Measurements from ENCODE around the gene CADM1. TPM values are rescaled to one million over a fixed set of nuclear protein-coding genes. Genes with fewer than 3 reads are reported as not detected.

The CADM1 gene
- total and polyA plus RNA-seq, 2 experiments from 2014 or later, result 16.5 to 18.0 TPM

DNA sequence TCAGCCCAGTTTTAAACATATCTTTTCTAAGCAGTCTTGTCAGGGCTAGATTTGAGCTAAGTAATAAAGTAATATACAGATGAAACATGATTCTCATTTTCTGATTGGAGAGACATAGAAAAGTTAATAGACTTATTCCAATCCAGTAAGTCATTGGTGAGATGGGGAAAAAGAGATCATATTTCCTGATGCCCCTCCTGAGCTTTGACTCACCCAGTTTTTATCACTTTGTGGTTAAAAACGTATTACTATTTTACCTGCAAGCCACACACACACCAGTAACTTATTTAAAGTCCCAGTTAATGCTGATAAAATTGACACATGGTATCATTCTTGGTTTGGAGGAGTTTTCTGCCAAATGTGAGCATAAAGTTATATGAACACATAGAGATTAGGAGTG lies 306.8 kb downstream of the CADM1 start (continued):
- TF ChIP-seq JUNB (IDR thresholded peaks at IDR 0.05; ENCODE audit: unreplicated experiment), result no peak
- no peak for TF ChIP-seq CREB1 (CRISPR knock-in tag; IDR thresholded peaks at IDR 0.05; ENCODE audit: low read depth)
- no peak for TF ChIP-seq POLR2AphosphoS5 (IDR thresholded peaks at IDR 0.05; ENCODE audit: low read depth)

DNA sequence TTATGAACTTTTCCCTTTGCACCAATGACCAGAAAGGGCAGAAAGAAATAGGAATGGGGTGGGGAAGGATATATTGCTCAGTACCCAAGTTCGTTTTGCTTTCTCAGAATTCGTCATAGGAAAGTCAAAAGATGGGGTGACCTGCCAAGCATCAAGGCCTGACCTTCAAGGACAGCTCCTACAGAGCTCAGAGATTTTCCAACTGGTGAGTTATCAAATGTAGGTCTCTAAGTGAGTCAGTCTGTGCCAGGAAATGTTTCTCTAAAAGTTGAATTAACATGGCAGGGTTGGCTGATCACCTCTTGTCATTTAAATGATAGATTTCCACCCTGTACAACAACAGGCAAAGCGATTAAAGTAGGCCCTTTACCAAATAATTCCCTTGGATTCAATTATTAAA lies 307.2 kb downstream of the CADM1 start:
- DNase-seq (ENCODE audit: low spot score) (no peak), ATAC-seq (no peak)
- Mint-ChIP-seq H3K4me3 (no peak overlapping the region), H3K36me3 (ENCODE audit: low read depth) (no peaks in the 10 kb centered on the region), H3K27me3 (ENCODE audit: insufficient read depth, low read depth, poor library complexity) (peaks cover 2% of the 10 kb centered on the region), H3K4me1 (peaks cover 39% of the 10 kb centered on the region), H3K9me3 (no peaks in the 10 kb centered on the region), H3K27ac (no peak overlapping the region)
- Histone ChIP-seq H3K9me2 (ENCODE audit: insufficient read depth) (no peaks in the 10 kb centered on the region), H3K4me2 (no peak overlapping the region), H3K36me3 (ENCODE audit: insufficient read depth) (no peaks in the 10 kb centered on the region), H3K27me3 (ENCODE audit: insufficient read depth) (no peaks in the 10 kb centered on the region), H3K27ac (ENCODE audit: low read depth) (no peak overlapping the region), H3K4me1 (ENCODE audit: insufficient read depth) (peaks cover 14% of the 10 kb centered on the region; the same call in 1 of the 2 replicates), H3K79me2 (replicated peaks; ENCODE audit: insufficient read depth) (no peaks in the 10 kb centered on the region), H2AFZ (no peak overlapping the region), H3F3A (replicated peaks; ENCODE audit: low read depth) (no peaks in the 10 kb centered on the region), H4K20me1 (replicated peaks; ENCODE audit: insufficient read depth) (no peaks in the 10 kb centered on the region), H3K4me3 (no peak overlapping the region)
- TF ChIP-seq NANOG (IDR thresholded peaks at IDR 0.05; ENCODE audit: borderline replicate concordance) (no peak), STAT1 (IDR thresholded peaks at IDR 0.05; ENCODE audit: unreplicated experiment) (no peak), POLR2AphosphoS5 (IDR thresholded peaks at IDR 0.05; ENCODE audit: low read depth) (no peak), CREB1 (CRISPR knock-in tag; IDR thresholded peaks at IDR 0.05; ENCODE audit: low read depth) (no peak), JUNB (IDR thresholded peaks at IDR 0.05; ENCODE audit: unreplicated experiment) (no peak)
- TF ChIP-seq, protein P1, sequence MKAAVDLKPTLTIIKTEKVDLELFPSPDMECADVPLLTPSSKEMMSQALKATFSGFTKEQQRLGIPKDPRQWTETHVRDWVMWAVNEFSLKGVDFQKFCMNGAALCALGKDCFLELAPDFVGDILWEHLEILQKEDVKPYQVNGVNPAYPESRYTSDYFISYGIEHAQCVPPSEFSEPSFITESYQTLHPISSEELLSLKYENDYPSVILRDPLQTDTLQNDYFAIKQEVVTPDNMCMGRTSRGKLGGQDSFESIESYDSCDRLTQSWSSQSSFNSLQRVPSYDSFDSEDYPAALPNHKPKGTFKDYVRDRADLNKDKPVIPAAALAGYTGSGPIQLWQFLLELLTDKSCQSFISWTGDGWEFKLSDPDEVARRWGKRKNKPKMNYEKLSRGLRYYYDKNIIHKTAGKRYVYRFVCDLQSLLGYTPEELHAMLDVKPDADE (IDR thresholded peaks at IDR 0.05), result no peak
- TF ChIP-seq, protein P2, sequence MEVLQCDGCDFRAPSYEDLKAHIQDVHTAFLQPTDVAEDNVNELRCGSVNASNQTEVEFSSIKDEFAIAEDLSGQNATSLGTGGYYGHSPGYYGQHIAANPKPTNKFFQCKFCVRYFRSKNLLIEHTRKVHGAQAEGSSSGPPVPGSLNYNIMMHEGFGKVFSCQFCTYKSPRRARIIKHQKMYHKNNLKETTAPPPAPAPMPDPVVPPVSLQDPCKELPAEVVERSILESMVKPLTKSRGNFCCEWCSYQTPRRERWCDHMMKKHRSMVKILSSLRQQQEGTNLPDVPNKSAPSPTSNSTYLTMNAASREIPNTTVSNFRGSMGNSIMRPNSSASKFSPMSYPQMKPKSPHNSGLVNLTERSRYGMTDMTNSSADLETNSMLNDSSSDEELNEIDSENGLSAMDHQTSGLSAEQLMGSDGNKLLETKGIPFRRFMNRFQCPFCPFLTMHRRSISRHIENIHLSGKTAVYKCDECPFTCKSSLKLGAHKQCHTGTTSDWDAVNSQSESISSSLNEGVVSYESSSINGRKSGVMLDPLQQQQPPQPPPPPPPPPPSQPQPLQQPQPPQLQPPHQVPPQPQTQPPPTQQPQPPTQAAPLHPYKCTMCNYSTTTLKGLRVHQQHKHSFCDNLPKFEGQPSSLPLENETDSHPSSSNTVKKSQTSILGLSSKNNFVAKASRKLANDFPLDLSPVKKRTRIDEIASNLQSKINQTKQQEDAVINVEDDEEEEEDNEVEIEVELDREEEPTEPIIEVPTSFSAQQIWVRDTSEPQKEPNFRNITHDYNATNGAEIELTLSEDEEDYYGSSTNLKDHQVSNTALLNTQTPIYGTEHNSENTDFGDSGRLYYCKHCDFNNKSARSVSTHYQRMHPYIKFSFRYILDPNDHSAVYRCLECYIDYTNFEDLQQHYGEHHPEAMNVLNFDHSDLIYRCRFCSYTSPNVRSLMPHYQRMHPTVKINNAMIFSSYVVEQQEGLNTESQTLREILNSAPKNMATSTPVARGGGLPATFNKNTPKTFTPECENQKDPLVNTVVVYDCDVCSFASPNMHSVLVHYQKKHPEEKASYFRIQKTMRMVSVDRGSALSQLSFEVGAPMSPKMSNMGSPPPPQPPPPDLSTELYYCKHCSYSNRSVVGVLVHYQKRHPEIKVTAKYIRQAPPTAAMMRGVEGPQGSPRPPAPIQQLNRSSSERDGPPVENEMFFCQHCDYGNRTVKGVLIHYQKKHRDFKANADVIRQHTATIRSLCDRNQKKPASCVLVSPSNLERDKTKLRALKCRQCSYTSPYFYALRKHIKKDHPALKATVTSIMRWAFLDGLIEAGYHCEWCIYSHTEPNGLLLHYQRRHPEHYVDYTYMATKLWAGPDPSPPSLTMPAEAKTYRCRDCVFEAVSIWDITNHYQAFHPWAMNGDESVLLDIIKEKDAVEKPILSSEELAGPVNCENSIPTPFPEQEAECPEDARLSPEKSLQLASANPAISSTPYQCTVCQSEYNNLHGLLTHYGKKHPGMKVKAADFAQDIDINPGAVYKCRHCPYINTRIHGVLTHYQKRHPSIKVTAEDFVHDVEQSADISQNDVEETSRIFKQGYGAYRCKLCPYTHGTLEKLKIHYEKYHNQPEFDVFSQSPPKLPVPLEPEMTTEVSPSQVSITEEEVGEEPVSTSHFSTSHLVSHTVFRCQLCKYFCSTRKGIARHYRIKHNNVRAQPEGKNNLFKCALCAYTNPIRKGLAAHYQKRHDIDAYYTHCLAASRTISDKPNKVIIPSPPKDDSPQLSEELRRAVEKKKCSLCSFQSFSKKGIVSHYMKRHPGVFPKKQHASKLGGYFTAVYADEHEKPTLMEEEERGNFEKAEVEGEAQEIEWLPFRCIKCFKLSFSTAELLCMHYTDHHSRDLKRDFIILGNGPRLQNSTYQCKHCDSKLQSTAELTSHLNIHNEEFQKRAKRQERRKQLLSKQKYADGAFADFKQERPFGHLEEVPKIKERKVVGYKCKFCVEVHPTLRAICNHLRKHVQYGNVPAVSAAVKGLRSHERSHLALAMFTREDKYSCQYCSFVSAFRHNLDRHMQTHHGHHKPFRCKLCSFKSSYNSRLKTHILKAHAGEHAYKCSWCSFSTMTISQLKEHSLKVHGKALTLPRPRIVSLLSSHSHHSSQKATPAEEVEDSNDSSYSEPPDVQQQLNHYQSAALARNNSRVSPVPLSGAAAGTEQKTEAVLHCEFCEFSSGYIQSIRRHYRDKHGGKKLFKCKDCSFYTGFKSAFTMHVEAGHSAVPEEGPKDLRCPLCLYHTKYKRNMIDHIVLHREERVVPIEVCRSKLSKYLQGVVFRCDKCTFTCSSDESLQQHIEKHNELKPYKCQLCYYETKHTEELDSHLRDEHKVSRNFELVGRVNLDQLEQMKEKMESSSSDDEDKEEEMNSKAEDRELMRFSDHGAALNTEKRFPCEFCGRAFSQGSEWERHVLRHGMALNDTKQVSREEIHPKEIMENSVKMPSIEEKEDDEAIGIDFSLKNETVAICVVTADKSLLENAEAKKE (CRISPR knock-in tag; IDR thresholded peaks at IDR 0.05), result no peak
- TF ChIP-seq, protein P3, sequence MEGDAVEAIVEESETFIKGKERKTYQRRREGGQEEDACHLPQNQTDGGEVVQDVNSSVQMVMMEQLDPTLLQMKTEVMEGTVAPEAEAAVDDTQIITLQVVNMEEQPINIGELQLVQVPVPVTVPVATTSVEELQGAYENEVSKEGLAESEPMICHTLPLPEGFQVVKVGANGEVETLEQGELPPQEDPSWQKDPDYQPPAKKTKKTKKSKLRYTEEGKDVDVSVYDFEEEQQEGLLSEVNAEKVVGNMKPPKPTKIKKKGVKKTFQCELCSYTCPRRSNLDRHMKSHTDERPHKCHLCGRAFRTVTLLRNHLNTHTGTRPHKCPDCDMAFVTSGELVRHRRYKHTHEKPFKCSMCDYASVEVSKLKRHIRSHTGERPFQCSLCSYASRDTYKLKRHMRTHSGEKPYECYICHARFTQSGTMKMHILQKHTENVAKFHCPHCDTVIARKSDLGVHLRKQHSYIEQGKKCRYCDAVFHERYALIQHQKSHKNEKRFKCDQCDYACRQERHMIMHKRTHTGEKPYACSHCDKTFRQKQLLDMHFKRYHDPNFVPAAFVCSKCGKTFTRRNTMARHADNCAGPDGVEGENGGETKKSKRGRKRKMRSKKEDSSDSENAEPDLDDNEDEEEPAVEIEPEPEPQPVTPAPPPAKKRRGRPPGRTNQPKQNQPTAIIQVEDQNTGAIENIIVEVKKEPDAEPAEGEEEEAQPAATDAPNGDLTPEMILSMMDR (conservative IDR thresholded peaks at IDR 0.05; ENCODE audit: low read depth in 2 of 2), result no peak
